Activated CD8-positive, alpha-beta T cell treated with anti-CD3 and anti-CD28 coated beads for 36 hours (primary cell): ENCODE data around the gene CCNDBP1. TPM values are rescaled to one million over a fixed set of nuclear protein-coding genes. Genes with fewer than 3 reads are reported as not detected.

ENCODE experiments used
- ATAC-seq: fragments of 200-7000 bp; cut with Tn5 transposase; one replicate; pipeline ENCODE4 v1.10.0; 2021; ENCODE audit warnings: mild to moderate bottlenecking, moderate library complexity
- CTCF ChIA-PET: fragments of 350-600 bp; sonication (Branson Sonifier 250); formaldehyde crosslinking; loops from one replicate; lab custom pipeline; 2021; ENCODE audit warnings: antibody characterized with exemption; lab: Charles Lee
- POLR2A ChIA-PET: fragments of 350-600 bp; sonication (Branson Sonifier 250); formaldehyde crosslinking; loops from one replicate; lab custom pipeline; 2021; ENCODE audit warnings: antibody characterized with exemption; lab: Charles Lee
- DNase-seq: peaks from one replicate; pipeline ENCODE4 v3.0.0-alpha.2; 2020
- H3K27ac Mint-ChIP-seq: one replicate; pipeline ENCODE4 v1.8.0; 2021; ENCODE audit warnings: mild to moderate bottlenecking, mixed read lengths
- H3K27me3 Mint-ChIP-seq: one replicate; pipeline ENCODE4 v1.8.0; 2021; ENCODE audit warnings: mixed read lengths
- H3K36me3 Mint-ChIP-seq: one replicate; pipeline ENCODE4 v1.8.0; 2021; ENCODE audit warnings: low read depth, mixed read lengths
- H3K4me1 Mint-ChIP-seq: one replicate; pipeline ENCODE4 v1.8.0; 2021; ENCODE audit warnings: low read depth, mixed read lengths
- H3K4me3 Mint-ChIP-seq: one replicate; pipeline ENCODE4 v1.8.0; 2021; ENCODE audit warnings: mild to moderate bottlenecking, moderate library complexity, mixed read lengths
- H3K9me3 Mint-ChIP-seq: one replicate; pipeline ENCODE4 v1.8.0; 2021; ENCODE audit warnings: mixed read lengths
- intact Hi-C: fragments of 100-400 bp; cut with micrococcal nuclease; formaldehyde crosslinking; loops from one replicate; pipeline ENCODE4 v1.10.0; 2022
- total RNA-seq, 2 experiments: library from RNA; stranded (reverse); gene quantifications; one replicate each; pipeline ENCODE4 v1.2.3, GENCODE V29; 2021
- TF ChIP-seq, protein P1 (sequence below): fragments of 200-600 bp; IDR thresholded peaks from one replicate; pipeline ENCODE4 v1.8.0; 2022; ENCODE audit warnings: antibody characterized with exemption, mild to moderate bottlenecking

The CCNDBP1 gene
- total RNA-seq, 2 experiments from 2014 or later = 49.2 to 54.1 TPM

DNA sequence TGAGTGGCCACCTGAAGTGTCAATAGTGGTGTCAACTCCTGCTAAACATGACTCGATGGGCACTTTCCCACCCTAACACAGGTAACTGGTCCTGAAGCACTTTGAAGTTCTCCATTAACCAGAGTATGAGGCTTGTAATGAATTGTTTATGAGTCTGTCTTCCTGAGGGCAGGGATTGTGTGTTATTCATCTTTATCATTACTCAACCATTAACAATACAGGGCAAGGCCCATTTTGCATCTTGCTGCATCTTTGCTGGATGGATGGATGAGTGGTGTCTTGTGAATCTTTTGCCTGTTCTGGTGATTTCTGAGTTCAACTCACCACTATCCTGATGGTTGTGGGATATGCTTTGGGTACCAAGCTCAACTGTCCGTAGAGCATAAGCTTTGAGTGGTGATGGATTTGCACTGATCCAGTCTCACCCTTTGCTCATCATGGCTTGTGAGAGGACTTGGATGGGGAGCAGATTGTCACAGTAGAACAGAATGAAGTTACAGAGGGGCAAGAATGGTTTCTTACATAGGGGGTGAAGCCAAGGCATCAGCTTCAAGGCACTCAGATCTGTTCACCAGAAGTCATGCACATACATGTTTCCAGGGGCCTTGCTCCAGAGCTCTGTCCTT, 57.9 kb downstream of the CCNDBP1 start:
- CTCF ChIA-PET = interaction anchor here (2.1 to 3.2 kb wide), 2 partner anchors 17 to 43 kb away, joined by 7 to 18 read pairs; no protein-coding TSS in a partner anchor
- intact Hi-C loops = no loop called here
- H3K4me3 Mint-ChIP-seq = no peak overlapping the region
- peaks cover 12% of the 10 kb centered on the region for H3K4me1 Mint-ChIP-seq
- ATAC-seq (no peak), DNase-seq (no peak)
- TF ChIP-seq, protein P1, sequence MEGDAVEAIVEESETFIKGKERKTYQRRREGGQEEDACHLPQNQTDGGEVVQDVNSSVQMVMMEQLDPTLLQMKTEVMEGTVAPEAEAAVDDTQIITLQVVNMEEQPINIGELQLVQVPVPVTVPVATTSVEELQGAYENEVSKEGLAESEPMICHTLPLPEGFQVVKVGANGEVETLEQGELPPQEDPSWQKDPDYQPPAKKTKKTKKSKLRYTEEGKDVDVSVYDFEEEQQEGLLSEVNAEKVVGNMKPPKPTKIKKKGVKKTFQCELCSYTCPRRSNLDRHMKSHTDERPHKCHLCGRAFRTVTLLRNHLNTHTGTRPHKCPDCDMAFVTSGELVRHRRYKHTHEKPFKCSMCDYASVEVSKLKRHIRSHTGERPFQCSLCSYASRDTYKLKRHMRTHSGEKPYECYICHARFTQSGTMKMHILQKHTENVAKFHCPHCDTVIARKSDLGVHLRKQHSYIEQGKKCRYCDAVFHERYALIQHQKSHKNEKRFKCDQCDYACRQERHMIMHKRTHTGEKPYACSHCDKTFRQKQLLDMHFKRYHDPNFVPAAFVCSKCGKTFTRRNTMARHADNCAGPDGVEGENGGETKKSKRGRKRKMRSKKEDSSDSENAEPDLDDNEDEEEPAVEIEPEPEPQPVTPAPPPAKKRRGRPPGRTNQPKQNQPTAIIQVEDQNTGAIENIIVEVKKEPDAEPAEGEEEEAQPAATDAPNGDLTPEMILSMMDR = no peak
- H3K36me3 Mint-ChIP-seq = no peaks in the 10 kb centered on the region
- peaks cover 2% of the 10 kb centered on the region for H3K27me3 Mint-ChIP-seq
- POLR2A ChIA-PET = no interaction called here
- no peak overlapping the region for H3K27ac Mint-ChIP-seq
- H3K9me3 Mint-ChIP-seq = no peaks in the 10 kb centered on the region

DNA sequence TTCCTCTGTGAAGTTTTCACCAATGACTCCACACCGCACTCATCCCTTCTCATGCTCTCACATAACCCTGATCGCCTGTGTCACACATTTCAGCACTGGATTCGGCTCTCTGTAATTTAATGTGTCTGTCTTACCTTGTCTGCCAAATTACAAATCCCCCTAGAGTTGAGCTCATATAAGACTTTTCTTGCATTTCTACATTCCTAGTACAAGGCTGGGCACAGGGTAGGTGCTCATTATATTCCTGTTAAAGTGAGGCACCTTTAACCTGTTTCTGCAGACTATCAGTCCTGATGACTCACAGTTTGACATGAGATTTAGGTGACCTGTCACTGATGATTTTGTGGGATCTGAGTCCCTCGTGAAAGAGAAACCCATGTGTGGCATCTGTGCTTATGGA, 58.9 kb downstream of the CCNDBP1 start:
- Mint-ChIP-seq H3K4me3 (no peak overlapping the region), H3K4me1 (peaks cover 10% of the 10 kb centered on the region), H3K9me3 (no peaks in the 10 kb centered on the region), H3K27me3 (peaks cover 2% of the 10 kb centered on the region), H3K27ac (no peak overlapping the region), H3K36me3 (no peaks in the 10 kb centered on the region)
- ATAC-seq (no peak), DNase-seq (no peak)
- ChIA-PET CTCF (interaction anchor here (0.6 to 2.1 kb wide), 2 partner anchors 18 to 173 kb away, joined by 3 to 7 read pairs; no protein-coding TSS in a partner anchor), POLR2A (no interaction called here)
- TF ChIP-seq, protein P1 = no peak
- intact Hi-C loops = no loop called here

DNA sequence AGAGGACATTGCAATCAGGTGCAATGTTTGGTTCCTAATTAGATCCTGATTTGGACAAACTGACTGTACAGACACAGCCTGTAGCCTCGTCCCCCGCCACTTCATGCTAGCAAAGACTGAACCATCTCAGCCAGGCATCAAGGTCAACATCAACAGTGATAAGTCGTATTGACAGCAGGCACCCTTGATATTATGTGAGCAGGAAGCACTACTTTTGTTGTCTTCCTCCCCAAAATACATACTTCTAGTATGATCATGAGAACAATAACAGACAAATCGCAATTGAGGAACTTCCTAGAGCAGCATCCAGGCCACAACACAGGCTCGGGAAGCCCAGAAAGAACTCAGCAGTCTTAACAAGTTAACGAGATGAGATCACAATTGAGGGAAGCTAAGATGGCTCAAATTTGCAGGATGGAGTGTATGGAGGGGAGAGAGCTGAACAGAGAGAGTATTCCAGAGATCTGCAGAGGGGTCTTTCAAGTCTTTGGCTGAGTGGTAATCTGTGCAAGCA, 61.1 kb downstream of the CCNDBP1 start:
- ChIA-PET CTCF (interaction anchor here (0.9 to 4.1 kb wide), 4 partner anchors 17 to 39 kb away, joined by 3 to 17 read pairs (median 4); no protein-coding TSS in a partner anchor), POLR2A (interaction anchor here (0.6 kb wide), 1 partner anchor 1167 kb away, joined by 4 read pairs; no protein-coding TSS in a partner anchor)
- TF ChIP-seq, protein P1 = no peak
- peaks cover 20% of the 10 kb centered on the region for H3K4me1 Mint-ChIP-seq
- no peak overlapping the region for H3K4me3 Mint-ChIP-seq
- H3K27ac Mint-ChIP-seq = no peak overlapping the region
- ATAC-seq = no peak
- no peaks in the 10 kb centered on the region for H3K36me3 Mint-ChIP-seq
- no peaks in the 10 kb centered on the region for H3K9me3 Mint-ChIP-seq
- DNase-seq = no peak
- H3K27me3 Mint-ChIP-seq = peaks cover 2% of the 10 kb centered on the region
- intact Hi-C loops = no loop called here

Other genes with a start within 250 kb of the CCNDBP1 start
- gene UBR1, start 79.4 kb upstream of the CCNDBP1 start, total RNA-seq = 10 to 100 TPM; 27.3 to 29.2 TPM
- 10 to 100 TPM; 10.5 to 11.6 TPM for gene TMEM62, start 51.8 kb upstream of the CCNDBP1 start, total RNA-seq
- not detected for gene EPB42, start 35.6 kb downstream of the CCNDBP1 start, total RNA-seq
- under 1 TPM; 0.11 to 0.22 TPM for gene TGM5, start 81.5 kb downstream of the CCNDBP1 start, total RNA-seq
- gene TGM7, start 116.9 kb downstream of the CCNDBP1 start, total RNA-seq = not detected
- 1 to 10 TPM; 8.3 to 9.2 TPM for gene LCMT2, start 145.2 kb downstream of the CCNDBP1 start, total RNA-seq
- gene ZSCAN29, start 185.6 kb downstream of the CCNDBP1 start, total RNA-seq = 10 to 100 TPM; 20.9 to 23.8 TPM
- gene TUBGCP4, start 185.7 kb downstream of the CCNDBP1 start, total RNA-seq = 10 to 100 TPM; 32.9 to 33.4 TPM